Gastrocnemius medialis (tissue), 4 donors: ENCODE measurements around the gene GALNTL6.

ENCODE experiments used
- POLR2A ChIP-seq, 2 donors: fragments of 450-650 bp; IDR thresholded peaks; one replicate each; pipeline ENCODE4 v1.6.1; 2017; ENCODE audit warnings: antibody characterized with exemption in 2 of 2, mild to moderate bottlenecking in 2 of 2, moderate library complexity in 2 of 2
- TF ChIP-seq, protein P1 (sequence below), 5 experiments: fragments of 450-650 bp in 3 of 5; fragments of 200-600 bp in 2 of 5; sonication (generic) in 2 of 5; IDR thresholded peaks in 4 of 5; conservative IDR thresholded peaks in 1 of 5; 1 replicate in 4 of 5; 2 replicates in 1 of 5; pipeline ENCODE4 v1.5.1; 2016 to 2019; ENCODE audit warnings: antibody characterized with exemption in 5 of 5, mild to moderate bottlenecking in 3 of 5, moderate library complexity in 3 of 5

DNA sequence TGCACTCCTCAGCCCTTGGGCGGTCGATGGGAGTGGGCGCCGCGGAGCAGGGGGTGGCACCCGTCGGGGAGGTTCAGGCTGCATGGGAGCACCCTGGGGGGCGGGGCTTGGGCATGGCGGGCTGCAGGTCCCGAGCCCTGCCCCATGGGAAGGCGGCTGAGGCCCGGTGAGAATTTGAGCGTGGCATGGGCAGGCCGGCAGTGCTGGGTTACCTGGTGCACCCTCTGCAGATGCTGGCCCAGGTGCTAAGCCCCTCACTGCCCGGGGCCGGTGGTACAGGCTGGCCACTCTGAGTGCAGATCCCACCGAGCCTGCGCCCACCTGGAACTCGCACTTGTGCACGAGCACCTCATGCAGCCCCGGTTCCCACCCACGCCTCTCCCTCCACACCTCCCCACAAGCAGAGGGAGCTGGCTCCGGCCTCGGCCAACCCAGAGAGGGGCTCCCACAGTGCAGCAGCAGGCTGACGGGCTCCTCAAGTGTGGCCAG lies 556.3 kb downstream of the GALNTL6 start:
- TF ChIP-seq, protein P1, sequence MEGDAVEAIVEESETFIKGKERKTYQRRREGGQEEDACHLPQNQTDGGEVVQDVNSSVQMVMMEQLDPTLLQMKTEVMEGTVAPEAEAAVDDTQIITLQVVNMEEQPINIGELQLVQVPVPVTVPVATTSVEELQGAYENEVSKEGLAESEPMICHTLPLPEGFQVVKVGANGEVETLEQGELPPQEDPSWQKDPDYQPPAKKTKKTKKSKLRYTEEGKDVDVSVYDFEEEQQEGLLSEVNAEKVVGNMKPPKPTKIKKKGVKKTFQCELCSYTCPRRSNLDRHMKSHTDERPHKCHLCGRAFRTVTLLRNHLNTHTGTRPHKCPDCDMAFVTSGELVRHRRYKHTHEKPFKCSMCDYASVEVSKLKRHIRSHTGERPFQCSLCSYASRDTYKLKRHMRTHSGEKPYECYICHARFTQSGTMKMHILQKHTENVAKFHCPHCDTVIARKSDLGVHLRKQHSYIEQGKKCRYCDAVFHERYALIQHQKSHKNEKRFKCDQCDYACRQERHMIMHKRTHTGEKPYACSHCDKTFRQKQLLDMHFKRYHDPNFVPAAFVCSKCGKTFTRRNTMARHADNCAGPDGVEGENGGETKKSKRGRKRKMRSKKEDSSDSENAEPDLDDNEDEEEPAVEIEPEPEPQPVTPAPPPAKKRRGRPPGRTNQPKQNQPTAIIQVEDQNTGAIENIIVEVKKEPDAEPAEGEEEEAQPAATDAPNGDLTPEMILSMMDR (IDR thresholded peaks at IDR 0.05 in 4 of 5, conservative IDR thresholded peaks at IDR 0.05 in 1 of 5) = no peak
- TF ChIP-seq POLR2A (IDR thresholded peaks at IDR 0.05) = no peak
